Measurements from ENCODE around the gene KCNJ12.
"Not testable (repeated sequence)": the region's sequence is repeated elsewhere in the genome, so short reads cannot be mapped to it uniquely, and the experiment has no call there.

Gene KCNJ12

DNA sequence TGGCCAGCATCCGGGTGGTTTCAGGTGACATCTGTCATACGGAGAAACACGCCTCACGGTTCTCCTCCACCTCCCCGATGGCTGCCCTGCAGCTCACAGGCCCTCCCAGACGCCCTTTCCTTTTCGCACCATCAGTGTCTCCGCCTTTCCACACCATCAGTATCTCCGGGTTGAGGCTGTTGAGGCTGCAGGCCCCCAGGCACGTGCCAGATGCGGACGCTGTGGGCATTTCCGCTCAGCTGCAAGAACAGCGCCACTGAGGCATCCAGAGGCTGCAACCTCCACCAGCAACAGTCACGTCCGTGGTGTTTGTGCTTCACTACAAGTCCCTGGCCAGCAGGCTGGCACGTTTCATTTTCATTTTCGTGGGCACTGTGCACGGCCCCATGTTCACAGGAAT, 25.7 kb upstream of the KCNJ12 start:
- CTCF ChIA-PET; H3K36me3 ChIP-seq (ENCODE audit: control insufficient read depth in 4 of 4, insufficient read depth in 4 of 4, low read length in 3 of 4); H3K4me3 ChIP-seq (ENCODE audit: control insufficient read depth in 1 of 7, extremely low read depth in 1 of 7, insufficient read depth in 4 of 7, low read depth in 2 of 7, low read length in 6 of 7); H3K27ac ChIP-seq (ENCODE audit: insufficient read depth in 1 of 2, low read depth in 1 of 2, low read length in 2 of 2, poor library complexity in 1 of 2, severe bottlenecking in 2 of 2); DNase-seq; POLR2A ChIA-PET; H3K9me3 ChIP-seq (ENCODE audit: control extremely low read depth in 1 of 5, control insufficient read depth in 4 of 5, insufficient read depth in 2 of 5, low read depth in 1 of 5, low read length in 4 of 5); H3K27me3 ChIP-seq (replicated peaks in 2 of 5; ENCODE audit: control insufficient read depth in 4 of 5, insufficient read depth in 5 of 5, low read length in 4 of 5): not testable (repeated sequence)
- H3K4me1 ChIP-seq (ENCODE audit: control extremely low read depth in 1 of 4, control insufficient read depth in 4 of 4, insufficient read depth in 4 of 4, low read length in 3 of 4): peaks cover 0 to 43% (median 19%) of the 10 kb centered on the region in 4 experiments
- WGBS (ENCODE audit: insufficient coverage): 90% methylated on average over 9 of the region's 19 CpGs

DNA sequence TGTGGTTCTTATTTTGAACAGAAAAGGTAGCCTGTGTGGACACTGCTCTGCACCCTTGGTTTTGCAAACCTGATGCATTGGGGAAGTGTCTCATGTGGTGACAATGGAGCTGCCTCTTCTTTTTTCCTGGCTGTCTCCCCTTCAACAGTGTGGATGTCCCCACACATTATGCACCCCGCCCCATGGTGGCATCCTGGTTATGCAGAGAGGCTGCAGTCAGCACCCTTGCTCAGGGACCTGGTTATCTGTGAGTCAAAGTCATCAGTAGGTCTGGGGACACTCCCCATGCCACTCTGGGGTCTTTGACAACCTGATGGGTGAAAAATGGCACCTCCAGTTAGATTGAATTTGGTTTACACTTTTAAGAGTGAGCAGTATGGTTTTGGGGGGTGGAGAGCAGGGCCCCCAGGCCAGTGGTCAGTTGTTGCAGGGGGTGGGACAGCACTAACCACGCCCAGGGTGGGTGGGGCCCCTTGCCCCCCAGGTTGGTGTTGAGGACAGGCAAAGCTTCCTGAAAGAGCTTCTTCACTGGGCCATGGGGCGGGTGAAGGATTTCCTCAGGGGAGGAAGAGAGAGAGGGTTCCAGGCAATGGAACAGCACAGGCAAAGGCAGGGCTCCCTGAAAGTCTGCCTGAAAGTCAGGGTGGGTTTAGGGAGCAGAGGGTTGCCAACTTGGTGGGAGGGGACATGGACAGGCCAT, 24.6 kb upstream of the KCNJ12 start:
- Histone ChIP-seq H3K9me3 (ENCODE audit: control extremely low read depth in 1 of 5, control insufficient read depth in 4 of 5, insufficient read depth in 2 of 5, low read depth in 1 of 5, low read length in 4 of 5) (no peaks in the 10 kb centered on the region), H3K27me3 (replicated peaks in 2 of 5; ENCODE audit: control insufficient read depth in 4 of 5, insufficient read depth in 5 of 5, low read length in 4 of 5) (no peaks in the 10 kb centered on the region), H3K4me1 (ENCODE audit: control extremely low read depth in 1 of 4, control insufficient read depth in 4 of 4, insufficient read depth in 4 of 4, low read length in 3 of 4) (peaks cover 0 to 43% (median 19%) of the 10 kb centered on the region in 4 experiments), H3K4me3 (ENCODE audit: control insufficient read depth in 1 of 7, extremely low read depth in 1 of 7, insufficient read depth in 4 of 7, low read depth in 2 of 7, low read length in 6 of 7) (no peak overlapping the region), H3K36me3 (ENCODE audit: control insufficient read depth in 4 of 4, insufficient read depth in 4 of 4, low read length in 3 of 4) (no peaks in the 10 kb centered on the region), H3K27ac (ENCODE audit: insufficient read depth in 1 of 2, low read depth in 1 of 2, low read length in 2 of 2, poor library complexity in 1 of 2, severe bottlenecking in 2 of 2) (peak overlapping the region in 1 of 2 experiments; percentile 74)
- ChIA-PET CTCF (no interaction called here), POLR2A (no interaction called here)
- no peak for DNase-seq
- 100% methylated on average over 1 of the region's 3 CpGs for WGBS (ENCODE audit: insufficient coverage)

DNA sequence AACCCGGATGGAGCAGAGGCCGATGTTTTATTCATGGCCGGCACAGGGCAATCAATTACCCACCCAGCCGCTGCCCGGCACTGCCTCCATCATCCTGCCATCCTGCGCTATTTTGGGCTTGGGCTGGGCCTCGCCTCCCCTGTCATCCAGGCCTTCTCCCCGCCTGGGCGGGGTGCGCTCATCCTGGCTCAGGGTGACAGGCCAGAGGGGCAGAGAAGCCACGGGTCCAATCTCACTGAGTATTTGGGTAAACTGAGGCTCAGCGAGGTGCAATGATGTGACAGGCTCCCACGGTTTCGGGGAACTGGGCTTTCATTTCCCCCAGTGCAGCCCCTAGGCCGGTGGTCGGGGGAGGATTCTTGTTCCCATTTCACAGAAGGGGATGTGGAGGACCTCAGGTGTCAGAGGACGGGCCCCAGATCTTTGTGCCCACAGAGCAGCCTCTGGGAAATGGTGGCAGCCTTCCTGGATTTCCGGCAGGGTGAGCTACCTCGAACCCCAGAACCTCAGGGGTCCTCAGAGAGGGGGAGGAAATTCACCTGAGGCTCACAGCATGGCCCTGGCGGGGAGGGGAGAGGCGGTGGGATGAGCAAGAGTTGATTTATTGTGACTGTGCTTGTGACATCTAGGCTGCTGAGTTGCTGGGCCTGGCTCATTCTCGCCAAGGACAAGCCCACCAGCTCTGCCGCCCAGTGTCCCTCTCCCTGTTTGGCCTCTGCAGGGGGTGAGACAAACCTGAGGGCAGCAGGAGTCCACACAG, 23.8 kb upstream of the KCNJ12 start:
- peak overlapping the region; percentile 15 to 74 for H3K27ac ChIP-seq (ENCODE audit: insufficient read depth in 1 of 2, low read depth in 1 of 2, low read length in 2 of 2, poor library complexity in 1 of 2, severe bottlenecking in 2 of 2)
- no peaks in the 10 kb centered on the region for H3K36me3 ChIP-seq (ENCODE audit: control insufficient read depth in 4 of 4, insufficient read depth in 4 of 4, low read length in 3 of 4)
- ChIA-PET POLR2A (no interaction called here), CTCF (no interaction called here)
- peaks cover 0 to 43% (median 19%) of the 10 kb centered on the region in 4 experiments for H3K4me1 ChIP-seq (ENCODE audit: control extremely low read depth in 1 of 4, control insufficient read depth in 4 of 4, insufficient read depth in 4 of 4, low read length in 3 of 4)
- no peaks in the 10 kb centered on the region for H3K9me3 ChIP-seq (ENCODE audit: control extremely low read depth in 1 of 5, control insufficient read depth in 4 of 5, insufficient read depth in 2 of 5, low read depth in 1 of 5, low read length in 4 of 5)
- peak in 1 of 3 donors; percentile 19 for DNase-seq
- no peak overlapping the region for H3K4me3 ChIP-seq (ENCODE audit: control insufficient read depth in 1 of 7, extremely low read depth in 1 of 7, insufficient read depth in 4 of 7, low read depth in 2 of 7, low read length in 6 of 7)
- WGBS (ENCODE audit: insufficient coverage): 95% methylated on average over 10 of the region's 23 CpGs
- no peaks in the 10 kb centered on the region for H3K27me3 ChIP-seq (replicated peaks in 2 of 5; ENCODE audit: control insufficient read depth in 4 of 5, insufficient read depth in 5 of 5, low read length in 4 of 5)

DNA sequence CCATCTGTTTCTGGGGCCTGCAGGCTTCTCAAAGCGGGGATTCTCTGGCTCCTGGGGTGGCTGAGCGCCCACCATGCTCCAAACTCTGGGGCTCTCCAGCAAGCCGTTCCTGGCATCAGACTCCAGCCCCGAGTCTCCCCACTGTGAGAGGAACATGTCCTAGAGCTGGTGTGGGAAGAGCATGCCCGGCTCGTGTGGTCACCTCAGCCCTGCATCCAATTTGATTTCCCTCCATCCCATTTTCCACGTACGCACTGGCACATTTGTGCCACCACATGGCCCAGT, 23.2 kb upstream of the KCNJ12 start:
- POLR2A ChIA-PET: no interaction called here
- Histone ChIP-seq H3K4me3 (ENCODE audit: control insufficient read depth in 1 of 7, extremely low read depth in 1 of 7, insufficient read depth in 4 of 7, low read depth in 2 of 7, low read length in 6 of 7) (peak overlapping the region in 2 of 7 experiments; percentile 22 to 34), H3K4me1 (ENCODE audit: control extremely low read depth in 1 of 4, control insufficient read depth in 4 of 4, insufficient read depth in 4 of 4, low read length in 3 of 4) (peaks cover 0 to 43% (median 19%) of the 10 kb centered on the region in 4 experiments), H3K27me3 (replicated peaks in 2 of 5; ENCODE audit: control insufficient read depth in 4 of 5, insufficient read depth in 5 of 5, low read length in 4 of 5) (no peaks in the 10 kb centered on the region), H3K27ac (ENCODE audit: insufficient read depth in 1 of 2, low read depth in 1 of 2, low read length in 2 of 2, poor library complexity in 1 of 2, severe bottlenecking in 2 of 2) (peak overlapping the region; percentile 15 to 74), H3K9me3 (ENCODE audit: control extremely low read depth in 1 of 5, control insufficient read depth in 4 of 5, insufficient read depth in 2 of 5, low read depth in 1 of 5, low read length in 4 of 5) (no peaks in the 10 kb centered on the region), H3K36me3 (ENCODE audit: control insufficient read depth in 4 of 4, insufficient read depth in 4 of 4, low read length in 3 of 4) (no peaks in the 10 kb centered on the region)
- no peak for DNase-seq
- CTCF ChIA-PET: no interaction called here
- 97% methylated on average over 6 of the region's 8 CpGs for WGBS (ENCODE audit: insufficient coverage)

DNA sequence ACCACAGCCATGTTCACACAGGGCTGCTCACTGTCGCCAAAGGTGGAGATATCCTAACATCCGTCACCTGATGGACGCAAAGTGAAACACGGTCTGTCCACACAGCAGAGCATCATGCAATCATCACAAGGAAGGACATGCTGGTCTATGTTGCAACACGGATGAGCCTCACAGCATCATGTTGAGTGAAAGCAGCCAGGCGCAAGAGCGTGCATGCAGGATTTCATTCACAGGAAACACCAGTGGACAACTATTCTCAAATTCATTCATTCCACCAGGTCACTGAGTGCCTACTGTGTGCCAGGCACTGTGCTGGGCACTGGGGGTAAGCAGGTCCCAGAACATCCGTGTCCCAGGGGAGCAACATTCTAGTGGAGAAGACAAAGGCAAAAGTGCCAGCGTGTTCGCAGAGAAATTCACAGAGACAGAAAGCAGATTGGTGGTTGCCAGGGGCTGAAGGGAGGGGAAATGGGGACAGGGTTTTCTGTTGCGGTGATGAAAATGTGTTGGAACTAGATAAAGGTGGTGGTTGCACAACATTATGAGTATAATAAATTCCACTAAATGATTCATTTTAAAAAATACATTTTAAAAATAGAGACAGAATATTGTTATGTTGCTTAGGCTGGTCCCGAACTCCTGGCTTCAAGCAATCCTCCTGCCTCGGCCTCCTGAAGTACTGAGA, 22.7 kb upstream of the KCNJ12 start:
- peak; percentile 87 to 97 (median 91) for DNase-seq

DNA sequence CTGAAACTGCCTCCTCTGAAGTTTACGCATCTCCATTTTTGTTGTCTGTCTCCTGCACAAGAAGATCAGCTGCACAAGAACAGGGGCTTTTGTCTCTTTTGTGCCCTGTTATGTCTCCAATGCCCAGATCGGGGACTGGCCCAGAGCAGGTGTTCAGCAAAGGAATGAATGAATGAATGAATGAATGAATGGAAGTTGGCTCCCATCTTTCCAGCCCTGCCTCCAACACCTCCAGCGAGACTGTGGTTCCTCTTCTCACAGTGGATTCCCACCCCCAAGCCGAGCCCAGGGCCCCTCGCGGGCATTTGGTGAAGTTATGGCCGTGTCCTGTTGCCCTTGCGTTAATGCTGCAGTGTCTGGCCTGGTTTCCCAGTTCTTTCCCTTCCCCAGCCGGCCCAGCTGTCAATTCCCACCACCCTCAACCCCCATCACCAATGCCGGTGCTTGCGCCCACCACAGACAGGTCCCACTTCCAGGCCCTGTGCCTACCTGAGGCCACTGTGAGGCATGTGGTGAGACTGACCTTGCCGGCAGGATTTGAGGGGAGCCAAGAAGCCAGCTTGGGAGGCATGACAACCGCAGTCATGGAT, 21.3 kb upstream of the KCNJ12 start:
- Histone ChIP-seq H3K9me3 (ENCODE audit: control extremely low read depth in 1 of 5, control insufficient read depth in 4 of 5, insufficient read depth in 2 of 5, low read depth in 1 of 5, low read length in 4 of 5) (no peaks in the 10 kb centered on the region), H3K4me1 (ENCODE audit: control extremely low read depth in 1 of 4, control insufficient read depth in 4 of 4, insufficient read depth in 4 of 4, low read length in 3 of 4) (peaks cover 0 to 45% (median 22%) of the 10 kb centered on the region in 4 experiments), H3K27ac (ENCODE audit: insufficient read depth in 1 of 2, low read depth in 1 of 2, low read length in 2 of 2, poor library complexity in 1 of 2, severe bottlenecking in 2 of 2) (peak overlapping the region in 1 of 2 experiments; percentile 27), H3K4me3 (ENCODE audit: control insufficient read depth in 1 of 7, extremely low read depth in 1 of 7, insufficient read depth in 4 of 7, low read depth in 2 of 7, low read length in 6 of 7) (no peak overlapping the region), H3K36me3 (ENCODE audit: control insufficient read depth in 4 of 4, insufficient read depth in 4 of 4, low read length in 3 of 4) (no peaks in the 10 kb centered on the region), H3K27me3 (replicated peaks in 2 of 5; ENCODE audit: control insufficient read depth in 4 of 5, insufficient read depth in 5 of 5, low read length in 4 of 5) (no peaks in the 10 kb centered on the region)
- POLR2A ChIA-PET: no interaction called here
- no peak for DNase-seq
- WGBS (ENCODE audit: insufficient coverage): 92% methylated on average over 12 of the region's 13 CpGs
- CTCF ChIA-PET: interaction anchor here (1.3 kb wide), 1 partner anchor 75 kb away, joined by 3 read pairs; no protein-coding TSS in a partner anchor

More for the DNA sequence above, 22.7 kb upstream of the KCNJ12 start:
- Histone ChIP-seq H3K4me3 (ENCODE audit: control insufficient read depth in 1 of 7, extremely low read depth in 1 of 7, insufficient read depth in 4 of 7, low read depth in 2 of 7, low read length in 6 of 7) (peak overlapping the region in 2 of 7 experiments; percentile 22 to 34), H3K9me3 (ENCODE audit: control extremely low read depth in 1 of 5, control insufficient read depth in 4 of 5, insufficient read depth in 2 of 5, low read depth in 1 of 5, low read length in 4 of 5) (no peaks in the 10 kb centered on the region), H3K27me3 (replicated peaks in 2 of 5; ENCODE audit: control insufficient read depth in 4 of 5, insufficient read depth in 5 of 5, low read length in 4 of 5) (no peaks in the 10 kb centered on the region), H3K27ac (ENCODE audit: insufficient read depth in 1 of 2, low read depth in 1 of 2, low read length in 2 of 2, poor library complexity in 1 of 2, severe bottlenecking in 2 of 2) (peak overlapping the region; percentile 5 to 74), H3K4me1 (ENCODE audit: control extremely low read depth in 1 of 4, control insufficient read depth in 4 of 4, insufficient read depth in 4 of 4, low read length in 3 of 4) (peaks cover 0 to 43% (median 19%) of the 10 kb centered on the region in 4 experiments), H3K36me3 (ENCODE audit: control insufficient read depth in 4 of 4, insufficient read depth in 4 of 4, low read length in 3 of 4) (no peaks in the 10 kb centered on the region)
- 47% methylated on average over 10 of the region's 13 CpGs for WGBS (ENCODE audit: insufficient coverage)
- CTCF ChIA-PET: interaction anchor here (1.3 kb wide), 1 partner anchor 74 kb away, joined by 3 read pairs; no protein-coding TSS in a partner anchor
- POLR2A ChIA-PET: no interaction called here

All from common myeloid progenitor, CD34-positive (primary cell).